Ishikawa (cell line): ENCODE measurements around the gene PI4KB.

Experiments
- CEBPB ChIP-seq: IDR thresholded peaks from 2 replicates; pipeline ENCODE4 v1.6.1; 2012
- EGR1 ChIP-seq: IDR thresholded peaks from 2 replicates; pipeline ENCODE4 v1.6.1; 2012
- EP300 ChIP-seq: IDR thresholded peaks from 2 replicates; pipeline ENCODE4 v1.6.1; 2012; ENCODE audit warnings: borderline replicate concordance
- FOXM1 ChIP-seq: IDR thresholded peaks from 2 replicates; pipeline ENCODE4 v1.6.1; 2012; ENCODE audit warnings: low read depth, borderline replicate concordance
- MAX ChIP-seq: IDR thresholded peaks from 2 replicates; pipeline ENCODE4 v1.6.1; 2012
- NFIC ChIP-seq: IDR thresholded peaks from 2 replicates; pipeline ENCODE4 v1.6.1; 2012
- RAD21 ChIP-seq: IDR thresholded peaks from 2 replicates; pipeline ENCODE4 v1.6.1; 2012; ENCODE audit warnings: low read depth
- REST ChIP-seq: IDR thresholded peaks from 2 replicates; pipeline ENCODE4 v1.6.1; 2012; ENCODE audit warnings: low read depth, mild to moderate bottlenecking
- TAF1 ChIP-seq: IDR thresholded peaks from 2 replicates; pipeline ENCODE4 v1.6.1; 2012; ENCODE audit warnings: low read depth, mild to moderate bottlenecking
- TCF12 ChIP-seq: IDR thresholded peaks from 2 replicates; pipeline ENCODE4 v1.6.1; 2012; ENCODE audit warnings: low read depth
- USF1 ChIP-seq: IDR thresholded peaks from 2 replicates; pipeline ENCODE4 v1.6.1; 2012
- YY1 ChIP-seq: IDR thresholded peaks from 2 replicates; pipeline ENCODE4 v1.6.1; 2012; ENCODE audit warnings: low read depth
- ZBTB7A ChIP-seq: IDR thresholded peaks from 2 replicates; pipeline ENCODE4 v1.6.1; 2012; ENCODE audit warnings: low read depth

- TF ChIP-seq REST (no peak), EP300 (no peak), YY1 (peak; percentile 72), CEBPB (no peak), EGR1 (no peak), TCF12 (no peak), MAX (peak; percentile 43; the same call in 1 of the 2 replicates), RAD21 (no peak), ZBTB7A (no peak), TAF1 (peak; percentile 80), USF1 (0 out of 2 replicates have a peak, but pooled peaks have one; percentile 12), FOXM1 (no peak), NFIC (no peak)
Measured at GRCh38 chr1:151327223-151327902, at the start of gene PI4KB.
